Liver (tissue), 3 donors: ENCODE results near the gene TDO2.

Experiments
- FOXA1 ChIP-seq: IDR thresholded peaks from 2 replicates; pipeline ENCODE4 v1.6.1; 2016; ENCODE audit warnings: antibody characterized with exemption
- GABPA ChIP-seq, 2 donors: IDR thresholded peaks in 1 of 2; conservative IDR thresholded peaks in 1 of 2; 2 replicates each; pipeline ENCODE4 v1.6.1; 2016; ENCODE audit warnings: antibody characterized with exemption in 2 of 2, mild to moderate bottlenecking in 1 of 2, moderate library complexity in 1 of 2
- HNF4G ChIP-seq: IDR thresholded peaks from 2 replicates; pipeline ENCODE4 v1.6.1; 2016; ENCODE audit warnings: antibody characterized with exemption
- MAX ChIP-seq: IDR thresholded peaks from 2 replicates; pipeline ENCODE4 v1.6.1; 2016; ENCODE audit warnings: antibody characterized with exemption
- SP1 ChIP-seq: IDR thresholded peaks from 2 replicates; pipeline ENCODE4 v1.6.1; 2018; ENCODE audit warnings: antibody characterized with exemption, mild to moderate bottlenecking
- TAF1 ChIP-seq: conservative IDR thresholded peaks from 2 replicates; pipeline ENCODE4 v1.6.1; 2016; ENCODE audit warnings: antibody characterized with exemption, mild to moderate bottlenecking
- TF ChIP-seq, protein P1 (sequence below): fragments of 150-350 bp; IDR thresholded peaks from 2 replicates; pipeline ENCODE4 v1.5.1; 2017; ENCODE audit warnings: improper control_type of control experiment, low read depth, low read length; ENCODE audit not compliant: missing input control
- TF ChIP-seq, protein P2 (sequence below): IDR thresholded peaks from 2 replicates; pipeline ENCODE4 v1.6.1; 2016; ENCODE audit warnings: antibody characterized with exemption, mild to moderate bottlenecking
- donor health status: healthy.
- donor health status: healthy.

- TF ChIP-seq FOXA1 (no peak), GABPA (IDR thresholded peaks at IDR 0.05 in 1 of 2, conservative IDR thresholded peaks at IDR 0.05 in 1 of 2) (no peak), SP1 (no peak), MAX (no peak), TAF1 (no peak), HNF4G (no peak)
- TF ChIP-seq, protein P1, sequence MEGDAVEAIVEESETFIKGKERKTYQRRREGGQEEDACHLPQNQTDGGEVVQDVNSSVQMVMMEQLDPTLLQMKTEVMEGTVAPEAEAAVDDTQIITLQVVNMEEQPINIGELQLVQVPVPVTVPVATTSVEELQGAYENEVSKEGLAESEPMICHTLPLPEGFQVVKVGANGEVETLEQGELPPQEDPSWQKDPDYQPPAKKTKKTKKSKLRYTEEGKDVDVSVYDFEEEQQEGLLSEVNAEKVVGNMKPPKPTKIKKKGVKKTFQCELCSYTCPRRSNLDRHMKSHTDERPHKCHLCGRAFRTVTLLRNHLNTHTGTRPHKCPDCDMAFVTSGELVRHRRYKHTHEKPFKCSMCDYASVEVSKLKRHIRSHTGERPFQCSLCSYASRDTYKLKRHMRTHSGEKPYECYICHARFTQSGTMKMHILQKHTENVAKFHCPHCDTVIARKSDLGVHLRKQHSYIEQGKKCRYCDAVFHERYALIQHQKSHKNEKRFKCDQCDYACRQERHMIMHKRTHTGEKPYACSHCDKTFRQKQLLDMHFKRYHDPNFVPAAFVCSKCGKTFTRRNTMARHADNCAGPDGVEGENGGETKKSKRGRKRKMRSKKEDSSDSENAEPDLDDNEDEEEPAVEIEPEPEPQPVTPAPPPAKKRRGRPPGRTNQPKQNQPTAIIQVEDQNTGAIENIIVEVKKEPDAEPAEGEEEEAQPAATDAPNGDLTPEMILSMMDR, result no peak
- TF ChIP-seq, protein P2, sequence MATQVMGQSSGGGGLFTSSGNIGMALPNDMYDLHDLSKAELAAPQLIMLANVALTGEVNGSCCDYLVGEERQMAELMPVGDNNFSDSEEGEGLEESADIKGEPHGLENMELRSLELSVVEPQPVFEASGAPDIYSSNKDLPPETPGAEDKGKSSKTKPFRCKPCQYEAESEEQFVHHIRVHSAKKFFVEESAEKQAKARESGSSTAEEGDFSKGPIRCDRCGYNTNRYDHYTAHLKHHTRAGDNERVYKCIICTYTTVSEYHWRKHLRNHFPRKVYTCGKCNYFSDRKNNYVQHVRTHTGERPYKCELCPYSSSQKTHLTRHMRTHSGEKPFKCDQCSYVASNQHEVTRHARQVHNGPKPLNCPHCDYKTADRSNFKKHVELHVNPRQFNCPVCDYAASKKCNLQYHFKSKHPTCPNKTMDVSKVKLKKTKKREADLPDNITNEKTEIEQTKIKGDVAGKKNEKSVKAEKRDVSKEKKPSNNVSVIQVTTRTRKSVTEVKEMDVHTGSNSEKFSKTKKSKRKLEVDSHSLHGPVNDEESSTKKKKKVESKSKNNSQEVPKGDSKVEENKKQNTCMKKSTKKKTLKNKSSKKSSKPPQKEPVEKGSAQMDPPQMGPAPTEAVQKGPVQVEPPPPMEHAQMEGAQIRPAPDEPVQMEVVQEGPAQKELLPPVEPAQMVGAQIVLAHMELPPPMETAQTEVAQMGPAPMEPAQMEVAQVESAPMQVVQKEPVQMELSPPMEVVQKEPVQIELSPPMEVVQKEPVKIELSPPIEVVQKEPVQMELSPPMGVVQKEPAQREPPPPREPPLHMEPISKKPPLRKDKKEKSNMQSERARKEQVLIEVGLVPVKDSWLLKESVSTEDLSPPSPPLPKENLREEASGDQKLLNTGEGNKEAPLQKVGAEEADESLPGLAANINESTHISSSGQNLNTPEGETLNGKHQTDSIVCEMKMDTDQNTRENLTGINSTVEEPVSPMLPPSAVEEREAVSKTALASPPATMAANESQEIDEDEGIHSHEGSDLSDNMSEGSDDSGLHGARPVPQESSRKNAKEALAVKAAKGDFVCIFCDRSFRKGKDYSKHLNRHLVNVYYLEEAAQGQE, result no peak
These were observed 37.3 kb upstream of the TDO2 start, which contains the start of gene ASIC5 for GRCh38 chr4:155866177-155866576.
